Mesothelial cell of epicardium (in vitro differentiated cells): ENCODE results near the gene SYNE2. TPM values are rescaled to one million over a fixed set of nuclear protein-coding genes. Genes with fewer than 3 reads are reported as not detected.

Experiments used
- DNase-seq, 2 experiments: peaks; one replicate each; pipeline ENCODE4 v3.0.0; 2021; ENCODE audit warnings: low spot score in 2 of 2; ENCODE audit not compliant: unreplicated experiment in 2 of 2
- H3K27ac Mint-ChIP-seq: 2 replicates; pipeline ENCODE4 v1.8.0; 2021; ENCODE audit warnings: mixed read lengths
- H3K27me3 Mint-ChIP-seq: 2 replicates; pipeline ENCODE4 v1.8.0; 2021; ENCODE audit warnings: low read depth, mixed read lengths
- H3K36me3 Mint-ChIP-seq: 2 replicates; pipeline ENCODE4 v1.8.0; 2021; ENCODE audit warnings: mixed read lengths
- H3K4me1 Mint-ChIP-seq: 2 replicates; pipeline ENCODE4 v1.8.0; 2021; ENCODE audit warnings: mixed read lengths
- H3K4me3 Mint-ChIP-seq: 2 replicates; pipeline ENCODE4 v1.8.0; 2021; ENCODE audit warnings: mild to moderate bottlenecking, moderate library complexity, mixed read lengths
- H3K9me3 Mint-ChIP-seq: 2 replicates; pipeline ENCODE4 v1.8.0; 2021; ENCODE audit warnings: mixed read lengths
- CTCF ChIP-seq: fragments of 200-600 bp; sonication (generic); IDR thresholded peaks from one replicate; pipeline ENCODE4 v1.5.0; 2021; ENCODE audit warnings: antibody characterized with exemption; ENCODE audit not compliant: unreplicated experiment
- total RNA-seq: library from RNA; stranded (reverse); gene quantifications from 3 replicates; pipeline ENCODE4 v1.2.1, GENCODE V29; 2021

Gene SYNE2
- total RNA-seq, 1 donor from 2014 or later: 87.1 TPM

GRCh38 chr14:63963439-63963838, 110.6 kb downstream of the SYNE2 start:
- Mint-ChIP-seq H3K4me1 (peaks cover 4% of the 10 kb centered on the region), H3K36me3 (peaks cover 1% of the 10 kb centered on the region), H3K4me3 (no peak overlapping the region), H3K9me3 (no peaks in the 10 kb centered on the region), H3K27me3 (no peaks in the 10 kb centered on the region), H3K27ac (no peak overlapping the region)
- no peak for TF ChIP-seq CTCF
- DNase-seq: no peak

- Mint-ChIP-seq H3K4me1 (peaks cover 4% of the 10 kb centered on the region), H3K36me3 (peaks cover 5% of the 10 kb centered on the region), H3K27me3 (no peaks in the 10 kb centered on the region), H3K9me3 (no peaks in the 10 kb centered on the region), H3K27ac (no peak overlapping the region), H3K4me3 (no peak overlapping the region)
- DNase-seq: no peak
- TF ChIP-seq CTCF: no peak
These were observed 111.3 kb downstream of the SYNE2 start for GRCh38 chr14:63964113-63964512.

GRCh38 chr14:63966407-63966806, 113.6 kb downstream of the SYNE2 start:
- H3K4me1 Mint-ChIP-seq: no peaks in the 10 kb centered on the region
- peaks cover 12% of the 10 kb centered on the region for H3K36me3 Mint-ChIP-seq
- TF ChIP-seq CTCF: no peak
- H3K9me3 Mint-ChIP-seq: no peaks in the 10 kb centered on the region
- H3K4me3 Mint-ChIP-seq: no peak overlapping the region
- DNase-seq: no peak
- no peak overlapping the region for H3K27ac Mint-ChIP-seq
- no peaks in the 10 kb centered on the region for H3K27me3 Mint-ChIP-seq

GRCh38 chr14:63972323-63972932, 119.6 kb downstream of the SYNE2 start:
- no peaks in the 10 kb centered on the region for H3K27me3 Mint-ChIP-seq
- H3K9me3 Mint-ChIP-seq: no peaks in the 10 kb centered on the region
- no peak overlapping the region for H3K4me3 Mint-ChIP-seq
- H3K36me3 Mint-ChIP-seq: peaks cover 19% of the 10 kb centered on the region
- no peak for DNase-seq
- H3K4me1 Mint-ChIP-seq: peaks cover 3% of the 10 kb centered on the region
- no peak for TF ChIP-seq CTCF
- H3K27ac Mint-ChIP-seq: no peak overlapping the region

- no peaks in the 10 kb centered on the region for H3K9me3 Mint-ChIP-seq
- H3K4me3 Mint-ChIP-seq: no peak overlapping the region
- peaks cover 3% of the 10 kb centered on the region for H3K4me1 Mint-ChIP-seq
- no peaks in the 10 kb centered on the region for H3K27me3 Mint-ChIP-seq
- TF ChIP-seq CTCF: no peak
- H3K27ac Mint-ChIP-seq: no peak overlapping the region
- DNase-seq: no peak
- peaks cover 25% of the 10 kb centered on the region for H3K36me3 Mint-ChIP-seq
These were observed 121.4 kb downstream of the SYNE2 start for GRCh38 chr14:63974176-63974575.

- Mint-ChIP-seq H3K9me3 (peaks cover 4% of the 10 kb centered on the region), H3K27ac (no peak overlapping the region), H3K4me1 (no peaks in the 10 kb centered on the region), H3K36me3 (peaks cover 30% of the 10 kb centered on the region), H3K27me3 (no peaks in the 10 kb centered on the region), H3K4me3 (no peak overlapping the region)
- TF ChIP-seq CTCF: no peak
- no peak for DNase-seq
These were observed 128.8 kb downstream of the SYNE2 start for GRCh38 chr14:63981569-63981968.
